NOMO-1 treated with dmso at 0.1 percent for 144 hours (cell line): ENCODE results near the gene ANKRD53.

Experiments
- DNase-seq: peaks from one replicate; lab custom pipeline; 2025; ENCODE audit not compliant: unreplicated experiment; lab: John Stamatoyannopoulos, UW

Gene ANKRD53

GRCh38 chr2:70942396-70943204, 35.8 kb upstream of the ANKRD53 start:
- no peak for DNase-seq

GRCh38 chr2:70943205-70943871, 35.1 kb upstream of the ANKRD53 start:
- DNase-seq: no peak

GRCh38 chr2:70944111-70944690, 34.2 kb upstream of the ANKRD53 start:
- no peak for DNase-seq

- peak; percentile 37 for DNase-seq
These were observed 31.5 kb upstream of the ANKRD53 start for GRCh38 chr2:70946832-70947442.

GRCh38 chr2:70947556-70948184, 30.8 kb upstream of the ANKRD53 start:
- DNase-seq: no peak

- DNase-seq: peak; percentile 51
These were observed 30.0 kb upstream of the ANKRD53 start for GRCh38 chr2:70948337-70949003.

- no peak for DNase-seq
These were observed 29.3 kb upstream of the ANKRD53 start for GRCh38 chr2:70949086-70949485.

- no peak for DNase-seq
These were observed 23.5 kb upstream of the ANKRD53 start for GRCh38 chr2:70954886-70955285.

- DNase-seq: no peak
These were observed 22.3 kb upstream of the ANKRD53 start for GRCh38 chr2:70956141-70956540.

GRCh38 chr2:70957798-70958197, 20.6 kb upstream of the ANKRD53 start:
- DNase-seq: no peak

GRCh38 chr2:70958759-70959158, 19.7 kb upstream of the ANKRD53 start:
- no peak for DNase-seq

GRCh38 chr2:70959271-70959761, 19.1 kb upstream of the ANKRD53 start:
- no peak for DNase-seq

- DNase-seq: no peak
These were observed 18.3 kb upstream of the ANKRD53 start for GRCh38 chr2:70959851-70960832.

- no peak for DNase-seq
These were observed 17.4 kb upstream of the ANKRD53 start for GRCh38 chr2:70960833-70961647.

- DNase-seq: no peak
These were observed 16.8 kb upstream of the ANKRD53 start for GRCh38 chr2:70961648-70961994.

GRCh38 chr2:70962211-70962884, 16.1 kb upstream of the ANKRD53 start:
- DNase-seq: no peak

- DNase-seq: no peak
These were observed 15.2 kb upstream of the ANKRD53 start for GRCh38 chr2:70962885-70963878.
